NCI-H2107 (cell line): ENCODE results near the gene NUP62.

Source experiments
- DNase-seq: peaks from one replicate; lab custom pipeline; 2025; lab: John Stamatoyannopoulos, UW

Gene NUP62

DNA sequence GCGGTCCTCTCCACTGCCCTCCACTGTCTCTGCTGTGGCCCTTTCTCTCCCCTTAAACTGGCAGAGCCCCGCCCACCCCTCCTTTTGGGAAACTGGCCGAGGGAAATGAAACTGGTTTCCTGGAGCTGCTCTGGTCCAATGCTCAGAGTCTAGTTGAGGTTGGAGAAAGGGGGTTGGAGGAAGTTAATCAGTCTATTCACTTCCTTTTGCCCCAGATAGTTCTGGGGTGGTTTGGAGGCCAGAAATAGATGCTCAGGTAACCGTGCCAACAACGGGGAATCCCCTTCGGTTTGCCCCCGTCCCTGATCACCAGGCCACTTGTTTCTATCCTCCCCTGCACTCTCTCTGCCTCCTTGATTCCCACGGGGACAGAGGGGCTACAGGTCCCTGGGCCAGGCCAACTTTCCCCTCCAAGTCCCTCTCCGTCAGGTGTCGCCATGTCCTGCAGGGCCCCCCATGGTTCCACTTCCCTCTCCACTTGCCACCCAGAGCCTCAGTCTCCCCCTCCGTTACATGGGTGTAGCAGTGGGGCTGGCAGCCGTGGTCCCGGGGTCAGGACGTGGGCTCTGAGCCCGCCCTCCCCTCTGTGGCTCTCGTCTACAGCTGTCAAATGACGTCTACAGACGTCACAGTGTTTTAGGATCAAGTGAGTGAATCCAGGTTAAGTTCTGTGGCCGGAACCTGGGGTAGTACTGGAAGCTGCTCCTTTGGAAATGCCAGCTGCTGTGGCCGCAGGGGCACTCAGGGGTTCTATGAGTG is 32.3 kb downstream of the NUP62 start, which contains the start of gene IL4I1:
TSS of gene IL4I1 (minus strand) at position 25 of the 759 bp plus-strand sequence. CDS start 727 bp downstream, outside the sequence.
- DNase-seq, result no peak

DNA sequence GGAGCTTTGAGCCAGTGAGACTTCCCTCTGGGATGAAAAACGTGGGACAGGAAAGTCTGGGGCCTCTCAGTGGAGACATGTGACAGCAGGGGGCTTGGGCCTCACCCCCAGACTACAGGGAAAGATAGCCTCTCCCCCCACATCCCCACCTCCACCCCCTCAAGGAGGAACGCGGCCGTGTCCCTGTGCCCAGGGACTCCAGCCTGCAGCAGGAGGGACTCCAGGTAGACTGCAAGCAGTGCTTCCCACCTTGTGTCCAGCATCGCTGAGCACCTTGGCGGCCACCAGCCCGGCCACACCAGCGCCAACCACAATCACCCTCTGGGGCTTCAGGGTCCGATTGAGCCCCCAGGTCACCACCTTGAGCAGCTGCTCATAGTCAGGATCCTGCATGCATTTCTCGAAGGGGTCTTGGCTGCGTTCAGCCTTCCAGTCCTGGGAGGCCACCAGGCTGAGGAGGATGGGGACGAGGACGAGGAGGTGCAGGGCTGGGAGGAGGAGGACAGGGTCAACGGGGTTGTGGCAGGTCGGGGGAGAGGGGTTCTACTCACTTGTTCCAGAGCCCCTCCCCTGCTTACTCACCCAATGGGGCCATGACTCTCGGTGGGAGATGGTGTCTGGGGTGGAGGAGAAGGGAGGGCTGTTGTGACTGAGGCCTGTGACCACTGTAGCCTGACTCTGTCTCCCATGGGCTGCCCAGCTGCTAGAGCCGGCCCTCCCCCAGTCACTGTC is 33.6 kb downstream of the NUP62 start:
- no peak for DNase-seq

- no peak for DNase-seq
These were observed 34.3 kb downstream of the NUP62 start for GRCh38 chr19:49894879-49895565.

GRCh38 chr19:49894011-49894664 is 35.2 kb downstream of the NUP62 start:
- no peak for DNase-seq

- no peak for DNase-seq
These were observed 36.6 kb downstream of the NUP62 start for GRCh38 chr19:49892716-49893115.

DNA sequence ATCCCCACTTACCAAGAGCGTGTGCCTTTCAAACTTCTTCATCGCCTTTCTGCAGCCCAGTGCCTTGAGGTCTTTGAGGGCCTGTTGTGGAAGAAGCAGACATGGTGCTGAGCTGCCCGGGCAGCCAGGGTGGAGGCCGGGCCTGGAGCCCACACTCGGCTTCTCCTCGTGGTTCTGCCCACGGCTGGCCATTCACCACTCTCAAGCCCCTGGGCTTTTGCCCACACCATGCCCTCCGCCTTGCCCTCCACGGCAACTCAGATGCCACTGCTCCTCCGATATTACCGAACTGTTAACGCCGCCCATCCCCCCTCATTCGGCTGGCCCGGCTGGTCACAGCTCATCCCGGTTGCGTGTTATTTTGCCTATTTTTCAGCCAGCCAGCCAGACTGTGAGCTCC is 37.9 kb downstream of the NUP62 start:
- DNase-seq, result no peak

DNA sequence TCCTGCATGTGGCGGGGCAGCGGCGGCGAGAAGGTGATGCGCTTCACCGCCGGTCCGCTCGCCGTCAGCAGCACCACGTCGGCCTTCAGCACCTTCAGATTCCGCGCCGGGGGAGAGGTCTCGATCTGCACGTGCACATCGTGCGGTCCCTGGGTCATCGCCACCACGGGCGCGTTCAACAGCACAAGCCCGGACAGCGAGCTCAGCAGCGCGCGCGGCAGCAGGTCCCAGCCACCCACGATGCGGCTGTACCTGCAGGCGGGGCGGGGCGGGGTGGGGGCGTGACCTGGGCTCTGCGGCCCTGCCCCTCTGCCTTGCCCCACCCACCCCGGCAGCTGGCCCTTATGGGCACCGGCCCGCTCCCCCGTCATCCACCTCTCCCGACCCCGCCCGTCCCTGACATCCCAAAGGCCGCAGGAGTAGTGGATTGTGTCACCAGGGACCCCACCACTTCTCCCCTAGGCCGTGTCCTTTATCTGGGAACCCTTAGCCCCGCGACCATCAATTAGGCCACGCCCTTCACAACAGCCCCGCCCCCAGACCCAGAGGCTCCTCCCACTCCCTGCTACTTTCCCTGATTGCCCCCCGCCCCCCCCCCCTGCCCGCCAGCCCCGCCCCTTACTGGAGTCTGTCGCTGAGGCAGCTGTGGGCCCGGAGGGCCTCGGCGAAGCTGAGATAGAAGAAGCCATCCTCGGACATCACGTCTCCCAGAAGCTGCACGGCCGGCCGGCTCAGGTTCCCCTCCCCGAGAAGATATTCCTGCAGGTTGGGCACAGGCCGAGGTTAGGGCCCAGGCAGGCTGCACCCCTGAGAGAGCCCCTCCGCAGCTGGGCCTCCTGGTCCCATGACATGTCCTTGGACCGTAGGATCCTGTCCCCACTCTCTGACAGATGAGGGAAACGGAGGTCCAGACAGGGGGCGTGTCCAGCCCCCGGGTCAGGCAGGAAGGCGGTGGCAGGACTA is 38.7 kb downstream of the NUP62 start:
- no peak for DNase-seq

GRCh38 chr19:49889687-49890348 is 39.5 kb downstream of the NUP62 start:
- DNase-seq, result no peak

DNA sequence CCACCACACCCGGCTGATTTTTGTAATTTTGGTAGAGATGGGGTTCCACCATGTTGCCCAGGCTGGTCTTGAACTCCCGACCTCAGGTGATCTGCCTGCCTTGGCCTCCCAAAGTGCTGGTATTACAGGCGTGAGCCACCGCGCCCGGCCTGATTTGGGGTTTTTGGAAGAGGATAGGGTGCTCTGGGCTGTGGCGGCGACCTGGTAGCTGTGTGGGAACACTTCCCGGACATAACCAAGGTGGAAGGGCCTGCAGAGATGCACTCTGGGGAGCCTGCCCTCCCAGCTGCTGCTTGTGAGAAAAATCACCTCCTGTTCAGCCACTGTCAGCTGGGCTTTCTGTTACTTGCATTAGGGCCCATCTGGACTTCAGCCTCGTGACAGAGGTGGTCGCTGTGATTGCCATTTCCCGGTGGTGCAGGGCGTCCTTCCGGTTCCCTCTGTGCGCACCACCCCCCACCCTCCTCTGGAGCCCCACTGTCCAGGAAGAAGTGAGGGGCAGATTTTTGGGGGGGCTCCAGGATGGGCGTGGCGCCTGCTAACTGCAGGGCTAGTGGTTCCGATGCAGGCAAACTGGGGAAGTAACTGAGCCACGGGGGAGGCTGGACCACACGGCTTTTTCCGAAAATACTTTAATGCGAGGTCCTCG is 40.1 kb downstream of the NUP62 start:
- DNase-seq, result no peak

DNA sequence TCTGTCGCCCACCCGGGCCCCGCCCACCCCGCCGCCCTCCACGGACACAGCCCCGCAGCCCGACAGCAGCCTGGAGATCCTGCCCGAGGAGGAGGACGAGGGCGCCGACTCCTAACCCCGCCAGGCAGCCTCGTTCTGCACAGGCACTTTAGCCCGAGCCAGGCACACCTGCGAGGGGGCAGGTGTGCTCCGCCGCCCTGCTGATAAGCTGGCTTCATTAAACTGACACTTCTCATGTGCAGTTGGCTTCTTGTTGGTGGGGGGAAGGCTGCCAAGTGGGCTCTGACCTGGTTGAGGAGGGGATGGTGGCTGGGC is 40.8 kb downstream of the NUP62 start:
- peak; percentile 57 for DNase-seq

DNA sequence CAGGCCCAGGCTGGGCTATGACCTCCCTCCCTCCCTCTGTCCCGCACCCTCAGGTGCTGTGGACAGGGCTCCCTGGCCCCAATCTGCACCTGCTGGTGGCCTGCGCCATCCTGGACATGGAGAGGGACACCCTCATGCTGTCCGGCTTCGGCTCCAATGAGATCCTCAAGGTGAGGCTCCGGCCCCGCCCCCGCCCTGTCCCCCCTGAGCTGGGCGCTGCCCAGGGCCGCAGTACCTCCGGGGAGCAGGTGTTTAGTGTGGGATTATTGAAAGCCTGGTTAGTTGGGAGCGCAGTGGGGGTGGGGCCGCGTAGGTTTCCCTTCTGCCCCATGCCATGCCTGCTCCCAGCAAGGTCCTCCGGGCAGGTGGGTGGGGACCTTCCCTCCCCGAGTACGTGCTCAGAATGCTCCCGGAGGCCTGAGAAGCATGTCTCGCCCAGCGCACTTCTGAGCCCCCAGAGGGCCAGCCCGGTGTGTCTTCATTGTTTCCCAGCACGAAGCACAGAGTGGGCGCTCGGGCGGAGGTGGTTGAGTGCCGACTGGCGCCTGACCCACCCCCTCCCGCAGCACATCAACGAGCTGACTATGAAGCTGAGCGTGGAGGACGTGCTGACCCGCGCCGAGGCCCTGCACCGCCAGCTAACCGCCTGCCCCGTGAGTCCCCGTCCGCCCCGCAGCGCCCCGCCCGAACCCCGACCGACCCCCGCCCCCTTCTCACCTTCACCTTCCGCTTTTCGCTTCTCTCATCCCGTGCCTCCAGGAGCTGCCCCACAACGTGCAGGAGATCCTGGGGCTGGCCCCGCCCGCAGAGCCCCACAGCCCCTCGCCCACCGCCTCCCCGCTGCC is 41.4 kb downstream of the NUP62 start:
- DNase-seq, result peak; percentile 65

DNA sequence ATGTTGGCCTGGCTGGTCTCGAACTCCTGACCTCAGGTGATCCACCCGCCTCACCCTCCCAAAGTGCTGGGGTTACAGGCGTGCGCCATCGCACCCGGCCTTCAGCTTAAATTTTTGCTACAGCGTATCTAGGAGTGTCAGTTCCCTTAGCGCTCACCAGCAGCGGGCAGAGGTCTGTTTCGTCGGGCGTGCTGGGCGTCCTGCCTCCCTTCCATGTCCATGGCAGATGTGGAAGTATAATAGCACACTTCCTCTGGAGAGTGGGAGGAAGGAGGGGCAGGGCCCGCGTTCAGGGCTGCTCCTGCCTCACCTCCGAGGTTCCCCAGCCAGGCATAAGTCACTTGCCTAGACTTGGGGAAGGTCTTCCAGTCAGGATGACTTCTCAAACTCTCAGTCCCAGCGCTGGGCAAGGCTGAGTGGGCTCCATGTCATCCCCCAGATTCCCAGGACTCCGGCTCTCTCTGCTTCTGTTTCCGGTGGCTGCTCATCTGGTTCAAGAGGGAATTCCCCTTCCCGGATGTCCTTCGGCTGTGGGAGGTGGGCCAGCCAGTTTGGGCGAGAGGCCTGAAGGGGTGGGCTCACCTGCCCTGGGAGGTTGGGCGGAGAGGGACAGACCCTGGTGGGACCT is 42.2 kb downstream of the NUP62 start:
- no peak for DNase-seq

DNA sequence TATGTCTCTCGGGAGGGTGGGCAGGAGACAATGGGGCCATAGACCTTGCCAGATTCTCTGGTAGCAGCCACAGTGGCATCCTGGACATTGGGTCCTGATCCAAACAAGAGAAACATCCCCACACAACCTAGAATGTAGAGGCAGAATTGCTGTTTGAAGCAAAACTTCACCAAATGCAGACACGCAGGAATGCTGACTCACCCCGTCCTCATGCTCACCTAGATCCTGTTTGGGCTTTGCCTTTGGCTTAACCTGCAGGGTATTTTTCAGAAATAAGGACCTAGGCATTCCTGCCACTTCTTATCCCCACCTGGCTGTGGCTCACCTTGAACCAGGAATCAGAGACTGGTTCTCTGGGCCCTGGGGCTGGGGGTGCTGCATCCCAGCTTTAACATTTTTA is 44.5 kb downstream of the NUP62 start:
- no peak for DNase-seq

GRCh38 chr19:49884109-49884508 is 45.2 kb downstream of the NUP62 start:
- no peak for DNase-seq

DNA sequence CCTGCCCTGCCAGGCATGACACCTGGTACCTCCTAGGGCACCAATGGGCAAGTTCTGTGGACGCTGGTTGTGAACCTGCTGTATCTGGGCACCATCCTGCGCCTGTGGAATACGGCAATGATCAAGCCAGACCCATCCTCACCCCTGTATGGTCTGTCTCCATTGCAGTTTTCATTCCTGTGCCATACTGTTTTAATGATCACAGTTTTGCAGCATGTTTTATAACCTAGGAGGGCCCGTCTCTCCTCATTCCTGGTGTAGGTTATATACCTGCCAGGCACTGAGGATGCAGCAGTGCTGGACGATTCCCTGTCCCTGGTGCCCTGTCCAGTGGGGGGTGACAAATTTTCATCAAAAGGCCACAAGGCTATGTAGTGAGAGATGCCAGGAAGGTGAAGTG is 46.2 kb downstream of the NUP62 start:
- DNase-seq, result no peak

GRCh38 chr19:49882643-49883042 is 46.7 kb downstream of the NUP62 start:
- DNase-seq, result no peak

GRCh38 chr19:49881672-49882394 is 47.5 kb downstream of the NUP62 start:
- DNase-seq, result no peak

- DNase-seq, result no peak
These were observed 48.1 kb downstream of the NUP62 start for GRCh38 chr19:49881186-49881585.
